B cell (primary cell): ENCODE data around the gene TEDC1. TPM values are rescaled to one million over a fixed set of nuclear protein-coding genes. Genes with fewer than 3 reads are reported as not detected.

ENCODE experiments used
- ATAC-seq: fragments of 200-7000 bp; cut with Tn5 transposase; one replicate; pipeline ENCODE4 v1.10.0; 2021; ENCODE audit warnings: low read depth, mild to moderate bottlenecking, moderate number of reproducible peaks, moderate library complexity
- CTCF ChIA-PET: fragments of 350-600 bp; sonication (Branson Sonifier 250); formaldehyde crosslinking; loops from one replicate; lab custom pipeline; 2021; ENCODE audit warnings: antibody characterized with exemption, inconsistent platforms; lab: Charles Lee
- POLR2A ChIA-PET: fragments of 350-600 bp; sonication (Branson Sonifier 250); formaldehyde crosslinking; loops from one replicate; lab custom pipeline; 2021; ENCODE audit warnings: antibody characterized with exemption; lab: Charles Lee
- DNase-seq: peaks from one replicate; pipeline ENCODE4 v3.0.0; 2013
- H2AFZ ChIP-seq: 2 replicates; pipeline ENCODE4 v1.6.1; 2012; ENCODE audit warnings: mild to moderate bottlenecking, low read depth, low read length; ENCODE audit not compliant: insufficient read depth, poor library complexity, severe bottlenecking
- H3K27ac ChIP-seq, 2 donors: 1 replicate in 1 of 2; 2 replicates in 1 of 2; pipeline ENCODE4 v1.5.1; 2012 to 2013; ENCODE audit warnings: low read length in 2 of 2, mild to moderate bottlenecking in 2 of 2, moderate library complexity in 1 of 2
- H3K27me3 ChIP-seq, 4 experiments: fragments of 200-600 bp in 1 of 4; sonication (generic) in 1 of 4; replicated peaks in 1 of 4; 1 replicate in 2 of 4; 2 replicates in 2 of 4; pipeline versions ENCODE4 v1.6.1 to v1.7.0; 2013 to 2016; ENCODE audit warnings: low read length in 3 of 4, mild to moderate bottlenecking in 2 of 4, mixed read lengths in 1 of 4, moderate library complexity in 1 of 4; ENCODE audit not compliant: insufficient read depth in 4 of 4, control insufficient read depth in 3 of 4; ENCODE audit errors: control extremely low read depth in 1 of 4
- H3K36me3 ChIP-seq, 2 experiments: replicated peaks in 1 of 2; 1 replicate in 1 of 2; 2 replicates in 1 of 2; pipeline versions ENCODE4 v1.6.1 to v1.7.1; 2013; ENCODE audit warnings: low read length in 1 of 2; ENCODE audit not compliant: insufficient read depth in 2 of 2, control insufficient read depth in 1 of 2; ENCODE audit errors: control extremely low read depth in 1 of 2, extremely low read depth in 1 of 2
- H3K4me1 ChIP-seq, 2 donors: fragments of 200-600 bp in 1 of 2; sonication (generic) in 1 of 2; 1 replicate in 1 of 2; 2 replicates in 1 of 2; pipeline versions ENCODE4 v1.5.1 to v1.6.1; 2013 to 2017; ENCODE audit warnings: low read length in 2 of 2; ENCODE audit not compliant: control insufficient read depth in 2 of 2, insufficient read depth in 2 of 2
- H3K4me2 ChIP-seq: replicated peaks from 2 replicates; pipeline ENCODE3; 2012; ENCODE audit warnings: mild to moderate bottlenecking, low read depth, low read length; ENCODE audit not compliant: poor library complexity, severe bottlenecking
- H3K4me3 ChIP-seq, 5 experiments: fragments of 200-600 bp in 1 of 5; sonication (generic) in 1 of 5; 1 replicate in 3 of 5; 2 replicates in 2 of 5; pipeline versions ENCODE4 v1.5.1 to v1.7.0; 2011 to 2016; ENCODE audit warnings: low read length in 4 of 5, mild to moderate bottlenecking in 4 of 5, low read depth in 2 of 5, control low read depth in 1 of 5, moderate library complexity in 1 of 5; ENCODE audit not compliant: insufficient read depth in 1 of 5; ENCODE audit errors: control extremely low read depth in 1 of 5, extremely low read depth in 1 of 5
- H3K79me2 ChIP-seq: fragments of 200-600 bp; sonication (generic); one replicate; pipeline ENCODE4 v1.6.0; 2016; ENCODE audit warnings: low read length; ENCODE audit not compliant: control insufficient read depth, insufficient read depth
- H3K9ac ChIP-seq: fragments of 200-600 bp; sonication (generic); 2 replicates; pipeline ENCODE4 v1.6.1; 2017; ENCODE audit warnings: mild to moderate bottlenecking, low read length, moderate library complexity
- H3K9me3 ChIP-seq, 3 donors: one replicate each; pipeline versions ENCODE4 v1.6.1 to v1.7.1; 2013; ENCODE audit warnings: low read length in 2 of 3; ENCODE audit not compliant: control insufficient read depth in 2 of 3, insufficient read depth in 1 of 3; ENCODE audit errors: control extremely low read depth in 1 of 3
- H4K20me1 ChIP-seq: 2 replicates; pipeline ENCODE4 v1.6.0; 2012; ENCODE audit warnings: mild to moderate bottlenecking, low read length; ENCODE audit not compliant: insufficient read depth, control insufficient read depth, poor library complexity, severe bottlenecking
- H3K27ac Mint-ChIP-seq: one replicate; pipeline ENCODE4 v1.8.0; 2021; ENCODE audit warnings: mixed read lengths
- H3K27me3 Mint-ChIP-seq: one replicate; pipeline ENCODE4 v1.8.0; 2021; ENCODE audit warnings: mixed read lengths
- H3K4me1 Mint-ChIP-seq: one replicate; pipeline ENCODE4 v1.8.0; 2021; ENCODE audit warnings: mixed read lengths
- H3K4me3 Mint-ChIP-seq: one replicate; pipeline ENCODE4 v1.8.0; 2021; ENCODE audit warnings: mixed read lengths
- H3K9me3 Mint-ChIP-seq: one replicate; pipeline ENCODE4 v1.8.0; 2022; ENCODE audit warnings: mixed read lengths; ENCODE audit not compliant: insufficient read depth
- CTCF ChIP-seq: fragments of 200-600 bp; IDR thresholded peaks from one replicate; pipeline ENCODE4 v1.8.0; 2022; ENCODE audit warnings: antibody characterized with exemption, mild to moderate bottlenecking
- EZH2 ChIP-seq: IDR thresholded peaks from 2 replicates; pipeline ENCODE4 v1.6.1; 2012; ENCODE audit warnings: borderline replicate concordance, low read depth, mild to moderate bottlenecking, moderate library complexity, low read length; ENCODE audit not compliant: insufficient read depth, poor library complexity, severe bottlenecking
- WGBS: methylation state at CpG from one replicate; pipeline ENCODE4 v1.1.5; 2013; ENCODE audit warnings: missing lambda C conversion rate; ENCODE audit not compliant: insufficient coverage; 5-methylcytosine and 5-hydroxymethylcytosine counted together
- intact Hi-C: fragments of 100-400 bp; cut with micrococcal nuclease; formaldehyde crosslinking; loops from one replicate; pipeline ENCODE4 v1.10.0; 2022
- polyA plus RNA-seq: library from polyadenylated mRNA; depleted of rRNA; stranded (reverse); fragments of >200 nt; gene quantifications from 2 replicates; pipeline ENCODE4 v1.2.3, GENCODE V29; 2012
- total RNA-seq, 2 donors: library from RNA; stranded (reverse); fragments of 120-200 nt in 1 of 2; gene quantifications; 1 replicate in 1 of 2; 2 replicates in 1 of 2; pipeline versions ENCODE4 v1.2.3 to v1.2.4, GENCODE V29; 2013 to 2022

Gene TEDC1
- total and polyA plus RNA-seq, 2 donors (not counting 1 experiment from before 2014, with no cell fraction given), result 19.7 to 22.2 TPM

GRCh38 chr14:105500036-105500725 is 9.1 kb downstream of the TEDC1 start:
- no peak for TF ChIP-seq CTCF
- no peak for TF ChIP-seq EZH2
- 94% methylated on average over 21 of the region's 21 CpGs for WGBS
- no peaks in the 10 kb centered on the region for H3K27me3 ChIP-seq
- H3K9me3 ChIP-seq, result no peaks in the 10 kb centered on the region
- ChIA-PET CTCF (interaction anchor here (0.9 to 1.3 kb wide), 2 partner anchors 9 to 23 kb away, joined by 3 read pairs; no protein-coding TSS in a partner anchor), POLR2A (no interaction called here)
- H3K9me3 Mint-ChIP-seq, result no peaks in the 10 kb centered on the region
- ATAC-seq (no peak), DNase-seq (peak; percentile 34)
- no peaks in the 10 kb centered on the region for H3K36me3 ChIP-seq
- no peak overlapping the region for H3K27ac ChIP-seq
- H4K20me1 ChIP-seq, result no peaks in the 10 kb centered on the region
- H3K4me3 ChIP-seq, result no peak overlapping the region
- no peaks in the 10 kb centered on the region for H3K4me1 Mint-ChIP-seq
- intact Hi-C loops, result no loop called here
- H3K4me2 ChIP-seq, result no peak overlapping the region
- no peak overlapping the region for H3K9ac ChIP-seq
- H3K27me3 Mint-ChIP-seq, result peaks cover 4% of the 10 kb centered on the region
- no peaks in the 10 kb centered on the region for H3K79me2 ChIP-seq
- no peaks in the 10 kb centered on the region for H3K4me1 ChIP-seq
- no peak overlapping the region for H3K27ac Mint-ChIP-seq
- H2AFZ ChIP-seq, result no peak overlapping the region
- H3K4me3 Mint-ChIP-seq, result no peak overlapping the region

- no peak overlapping the region for H3K9ac ChIP-seq
- DNase-seq, result peak; percentile 36
- H3K27me3 ChIP-seq, result no peaks in the 10 kb centered on the region
Measured at GRCh38 chr14:105500726-105501101, 9.7 kb downstream of the TEDC1 start.

More at GRCh38 chr14:105500726-105501101, 9.7 kb downstream of the TEDC1 start:
- no peak overlapping the region for H3K4me3 ChIP-seq
- POLR2A ChIA-PET, result no interaction called here
- no peaks in the 10 kb centered on the region for H3K36me3 ChIP-seq
- no peaks in the 10 kb centered on the region for H4K20me1 ChIP-seq
- H3K27me3 Mint-ChIP-seq, result peaks cover 4% of the 10 kb centered on the region
- TF ChIP-seq EZH2 (no peak), CTCF (no peak)
- no peaks in the 10 kb centered on the region for H3K4me1 ChIP-seq
- H3K27ac ChIP-seq, result no peak overlapping the region
- H2AFZ ChIP-seq, result no peak overlapping the region
- no peak overlapping the region for H3K4me2 ChIP-seq
- H3K27ac Mint-ChIP-seq, result no peak overlapping the region
- CTCF ChIA-PET, result interaction anchor here (0.9 to 1.3 kb wide), 2 partner anchors 9 to 24 kb away, joined by 3 read pairs; no protein-coding TSS in a partner anchor
- H3K9me3 ChIP-seq, result no peaks in the 10 kb centered on the region
- H3K4me3 Mint-ChIP-seq, result no peak overlapping the region
- no peaks in the 10 kb centered on the region for H3K4me1 Mint-ChIP-seq
- WGBS, result 55% methylated on average over 7 of the region's 10 CpGs
- no peak for ATAC-seq
- intact Hi-C loops, result no loop called here
- no peaks in the 10 kb centered on the region for H3K79me2 ChIP-seq
- H3K9me3 Mint-ChIP-seq, result no peaks in the 10 kb centered on the region
